Ovary (tissue), 9 donors: ENCODE data around the gene SNHG17. TPM values are rescaled to one million over a fixed set of nuclear protein-coding genes. Genes with fewer than 3 reads are reported as not detected.
A peak's percentile ranks its signal among the peaks of the same experiment; 100 is the strongest.
"Not testable (repeated sequence)": the region's sequence is repeated elsewhere in the genome, so short reads cannot be mapped to it uniquely, and the experiment has no call there.

Source experiments
- DNase-seq, 5 donors: peaks; one replicate each; pipeline ENCODE4 v3.0.0-alpha.2; 2019 to 2020
- H3K27ac ChIP-seq, 2 donors: fragments of 200-600 bp; one replicate each; pipeline versions ENCODE4 v1.5.1 to v1.8.0; 2019 to 2022
- H3K27me3 ChIP-seq: fragments of 200-600 bp; one replicate; pipeline ENCODE4 v1.8.0; 2022
- H3K36me3 ChIP-seq: fragments of 200-600 bp; sonication (generic); one replicate; pipeline ENCODE4 v1.5.1; 2019
- H3K4me1 ChIP-seq: one replicate; pipeline ENCODE4 v1.8.1; 2013; ENCODE audit warnings: mild to moderate bottlenecking, moderate library complexity; ENCODE audit not compliant: insufficient read depth
- H3K4me3 ChIP-seq: fragments of 200-600 bp; sonication (generic); one replicate; pipeline ENCODE4 v1.5.1; 2017
- H3K9me3 ChIP-seq, 2 donors: fragments of 200-600 bp in 1 of 2; sonication (generic) in 1 of 2; one replicate each; pipeline versions ENCODE4 v1.5.1 to v1.8.1; 2013 to 2019; ENCODE audit warnings: mild to moderate bottlenecking in 1 of 2, moderate library complexity in 1 of 2
- EP300 ChIP-seq: sonication (generic); formaldehyde crosslinking; IDR thresholded peaks from one replicate; pipeline ENCODE4 v1.6.1; 2017; ENCODE audit warnings: antibody characterized with exemption
- POLR2A ChIP-seq: fragments of 450-650 bp; IDR thresholded peaks from one replicate; pipeline ENCODE4 v1.6.1; 2017; ENCODE audit warnings: antibody characterized with exemption, mild to moderate bottlenecking, moderate library complexity
- WGBS, 3 donors: extraction: QIAGEN DNeasy Blood & Tissue Kit in 1 of 3; methylation state at CpG; one replicate each; pipeline versions ENCODE4 v1.1.5 to v1.1.7; 2013 to 2017; 5-methylcytosine and 5-hydroxymethylcytosine counted together
- intact Hi-C, 4 donors: fragments of 100-400 bp; cut with DNase I; formaldehyde crosslinking; loops; one replicate each; pipeline versions ENCODE4 v1.11.0 to v1.15.1; 2022 to 2023
- polyA plus RNA-seq, 2 donors: library from polyadenylated mRNA; stranded (reverse); fragments of 200-250 nt in 1 of 2; fragments of 350-450 nt in 1 of 2; fragmentation: Illumina TruSeq in 1 of 2; extraction: RNeasy Lipid Tissue Mini Kit (QIAGEN cat#74804) in 1 of 2; gene quantifications; one replicate each; pipeline ENCODE4 v1.2.3, GENCODE V29; 2013 to 2014
- total RNA-seq, 7 donors: library from RNA; depleted of rRNA in 2 of 7; stranded (reverse); fragments of >200 nt in 2 of 7; fragmentation: NEBNext Ultra II Directional in 3 of 7; extraction: Animal tissue kit (Norgen Biotek cat#: 25700) in 3 of 7; gene quantifications; one replicate each; pipeline versions ENCODE4 v1.1.0 to v1.2.4, GENCODE V29; 2016 to 2023
- TF ChIP-seq, protein P1 (sequence below), 3 donors: fragments of 450-650 bp in 2 of 3; fragments of 200-600 bp in 1 of 3; IDR thresholded peaks; one replicate each; pipeline versions ENCODE4 v1.5.1 to v1.8.0; 2016 to 2022; ENCODE audit warnings: antibody characterized with exemption in 3 of 3, mild to moderate bottlenecking in 1 of 3
- donor health status: DM: no; HTN: no; CAD: no; lungs with moderate emphysema.
- donor health status: DM: no; HTN: no; CAD: no.
- donor health status: Bipolar disorder and iron deficiency.
- donor health status: DM: yes; HTN: yes; CAD: no.
- donor health status: DM: no; HTN: no; CAD: no.
- donor health status: DM: yes; HTN: yes; CAD: no.

Gene SNHG17
- total and polyA plus RNA-seq, 9 donors: 22.8 to 72.2 (median 40.1) TPM

DNA sequence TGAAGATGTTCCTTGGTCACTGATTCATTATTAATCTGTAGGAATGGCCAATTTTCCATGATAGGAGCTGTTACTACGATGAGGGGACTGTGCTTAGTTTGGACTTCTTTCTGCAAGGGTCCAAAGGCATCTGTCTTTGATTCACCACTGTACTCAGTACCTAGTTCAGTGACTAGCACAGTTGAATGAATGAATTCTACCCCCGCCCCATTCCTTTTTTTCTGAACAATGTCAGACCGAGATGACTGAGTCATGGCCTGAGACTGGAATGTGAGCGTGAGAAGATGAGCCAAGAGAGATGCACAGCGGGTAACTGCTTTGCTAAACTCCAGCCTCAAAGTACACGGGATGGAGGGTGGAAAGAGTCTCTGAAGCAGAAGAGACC lies 419 bp upstream of the SNHG17 start:
- Histone ChIP-seq H3K4me3 (no peak overlapping the region), H3K36me3 (no peaks in the 10 kb centered on the region), H3K9me3 (no peaks in the 10 kb centered on the region), H3K27ac (no peak overlapping the region), H3K4me1 (peaks cover 2% of the 10 kb centered on the region), H3K27me3 (no peaks in the 10 kb centered on the region)
- no peak for DNase-seq
- TF ChIP-seq EP300: no peak
- TF ChIP-seq, protein P1, sequence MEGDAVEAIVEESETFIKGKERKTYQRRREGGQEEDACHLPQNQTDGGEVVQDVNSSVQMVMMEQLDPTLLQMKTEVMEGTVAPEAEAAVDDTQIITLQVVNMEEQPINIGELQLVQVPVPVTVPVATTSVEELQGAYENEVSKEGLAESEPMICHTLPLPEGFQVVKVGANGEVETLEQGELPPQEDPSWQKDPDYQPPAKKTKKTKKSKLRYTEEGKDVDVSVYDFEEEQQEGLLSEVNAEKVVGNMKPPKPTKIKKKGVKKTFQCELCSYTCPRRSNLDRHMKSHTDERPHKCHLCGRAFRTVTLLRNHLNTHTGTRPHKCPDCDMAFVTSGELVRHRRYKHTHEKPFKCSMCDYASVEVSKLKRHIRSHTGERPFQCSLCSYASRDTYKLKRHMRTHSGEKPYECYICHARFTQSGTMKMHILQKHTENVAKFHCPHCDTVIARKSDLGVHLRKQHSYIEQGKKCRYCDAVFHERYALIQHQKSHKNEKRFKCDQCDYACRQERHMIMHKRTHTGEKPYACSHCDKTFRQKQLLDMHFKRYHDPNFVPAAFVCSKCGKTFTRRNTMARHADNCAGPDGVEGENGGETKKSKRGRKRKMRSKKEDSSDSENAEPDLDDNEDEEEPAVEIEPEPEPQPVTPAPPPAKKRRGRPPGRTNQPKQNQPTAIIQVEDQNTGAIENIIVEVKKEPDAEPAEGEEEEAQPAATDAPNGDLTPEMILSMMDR (IDR thresholded peaks at IDR 0.05): no peak
- no peak for TF ChIP-seq POLR2A
- 54 to 55% (median 55%) methylated on average over 6 of the region's 6 CpGs for WGBS, 3 donors
- intact Hi-C loops: no loop called here

DNA sequence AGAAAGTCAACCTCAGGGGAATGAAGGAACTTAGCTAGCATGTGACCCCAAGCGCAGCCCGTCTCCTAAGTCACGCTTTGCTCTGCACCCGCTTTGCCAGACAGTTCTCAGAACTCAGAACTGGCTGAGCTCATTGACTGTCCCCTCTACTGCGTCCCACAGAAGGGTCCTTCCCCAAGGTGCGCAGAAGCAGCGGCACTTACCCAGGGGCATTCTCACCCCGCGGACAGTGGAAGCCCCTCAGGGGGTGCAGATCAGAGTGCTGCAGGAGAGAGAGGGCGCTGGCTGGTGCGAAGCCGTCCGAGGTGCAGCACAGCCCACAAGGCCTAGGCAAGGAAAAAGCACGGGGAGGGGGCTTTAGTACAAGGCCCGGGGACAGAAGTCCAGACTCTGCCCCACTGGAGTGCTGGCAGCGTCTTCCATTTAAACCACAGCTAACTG lies 807 bp downstream of the SNHG17 start:
- H3K36me3 ChIP-seq: no peaks in the 10 kb centered on the region
- H3K27me3 ChIP-seq: no peaks in the 10 kb centered on the region
- 1 to 2% (median 2%) methylated on average over 16 of the region's 16 CpGs for WGBS, 3 donors
- H3K4me3 ChIP-seq: peak overlapping the region; percentile 75
- intact Hi-C loops: no loop called here
- TF ChIP-seq, protein P1 (IDR thresholded peaks at IDR 0.05): no peak
- no peak for TF ChIP-seq POLR2A
- no peak for TF ChIP-seq EP300
- DNase-seq: peak in 3 of 5 donors; percentile 32 to 42 (median 35)
- H3K9me3 ChIP-seq: no peaks in the 10 kb centered on the region
- peaks cover 2% of the 10 kb centered on the region for H3K4me1 ChIP-seq
- peak overlapping the region in 1 of 2 donors; percentile 53 for H3K27ac ChIP-seq

GRCh38 chr20:38433304-38433972 lies 1.7 kb downstream of the SNHG17 start:
- Histone ChIP-seq H3K4me3 (no peak overlapping the region), H3K27ac (no peak overlapping the region), H3K9me3 (no peaks in the 10 kb centered on the region), H3K36me3 (no peaks in the 10 kb centered on the region), H3K4me1 (peaks cover 2% of the 10 kb centered on the region), H3K27me3 (no peaks in the 10 kb centered on the region)
- TF ChIP-seq, protein P1 (IDR thresholded peaks at IDR 0.05): no peak
- TF ChIP-seq POLR2A (no peak), EP300 (no peak)
- DNase-seq: no peak
- WGBS, 3 donors: 75 to 81% (median 77%) methylated on average over 9 of the region's 9 CpGs
- intact Hi-C loops: no loop called here

- H3K4me1 ChIP-seq, H3K36me3 ChIP-seq, intact Hi-C loops, DNase-seq, H3K4me3 ChIP-seq, H3K27me3 ChIP-seq, H3K9me3 ChIP-seq, H3K27ac ChIP-seq: not testable (repeated sequence)
- WGBS, 3 donors: 80 to 92% (median 89%) methylated on average over 5 of the region's 5 CpGs
Measured at GRCh38 chr20:38432870-38433269, 2.3 kb downstream of the SNHG17 start.

DNA sequence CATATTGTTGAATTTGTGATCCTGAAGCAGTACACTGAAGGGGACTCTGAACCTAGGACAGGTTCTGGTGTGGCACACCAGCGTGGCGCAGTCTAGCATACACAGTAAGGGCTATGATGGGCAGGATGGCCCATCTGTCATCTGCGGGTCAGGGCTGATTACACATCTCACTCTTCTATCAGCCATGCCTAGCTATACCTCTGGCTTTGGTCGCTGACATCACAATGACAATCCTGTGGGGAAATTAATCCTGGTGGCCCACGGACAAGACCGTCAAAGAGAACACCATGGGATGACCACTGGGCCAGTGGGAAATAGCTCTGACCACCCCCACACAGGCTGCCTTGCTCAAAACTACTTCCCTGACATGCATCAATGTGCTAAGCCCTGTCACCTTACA lies 2.8 kb downstream of the SNHG17 start:
- peaks cover 2% of the 10 kb centered on the region for H3K4me1 ChIP-seq
- no peak overlapping the region for H3K4me3 ChIP-seq
- intact Hi-C loops: no loop called here
- DNase-seq: no peak
- 91 to 98% (median 97%) methylated on average over 6 of the region's 6 CpGs for WGBS, 3 donors
- H3K36me3 ChIP-seq: no peaks in the 10 kb centered on the region
- no peaks in the 10 kb centered on the region for H3K27me3 ChIP-seq
- TF ChIP-seq, protein P1 (IDR thresholded peaks at IDR 0.05): no peak
- no peak overlapping the region for H3K27ac ChIP-seq
- no peaks in the 10 kb centered on the region for H3K9me3 ChIP-seq
